ENCODE measurements around the gene ADRA1B. TPM values are rescaled to one million over a fixed set of nuclear protein-coding genes. Genes with fewer than 3 reads are reported as not detected.

ADRA1B gene
- total and polyA plus RNA-seq, 2 donors (not counting 3 experiments of a cell fraction or from before 2014, with no cell fraction given) = 0.77 TPM; not detected in 1

DNA sequence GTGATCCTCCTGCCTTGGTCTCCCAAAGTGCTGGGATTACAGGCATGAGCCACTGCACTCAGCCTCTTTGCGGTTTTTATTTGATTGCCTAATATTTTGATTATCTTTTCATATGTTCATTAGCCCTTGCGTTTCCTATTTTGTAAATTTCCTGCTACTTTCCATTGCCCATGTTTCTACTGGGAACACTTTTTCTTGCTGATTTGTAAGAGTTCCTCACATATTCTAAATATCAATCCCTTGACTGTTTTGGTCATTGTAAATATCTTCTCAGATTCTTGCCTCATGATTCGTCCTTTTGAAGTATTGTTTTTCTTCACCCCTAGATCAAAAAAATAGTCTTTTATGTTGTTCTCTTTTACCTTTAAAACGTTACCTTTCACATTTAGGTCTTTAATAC is 54.8 kb downstream of the ADRA1B start:
- no TSS peak for BruUV-seq (replicated peaks)
- Histone ChIP-seq H3K4me3 (replicated peaks in 1 of 3; ENCODE audit: insufficient read depth in 1 of 3, low read depth in 1 of 3, low read length in 3 of 3) (no peak overlapping the region), H4K20me1 (replicated peaks; ENCODE audit: control insufficient read depth, extremely low read depth, insufficient read depth, low read length) (no peaks in the 10 kb centered on the region), H2AFZ (ENCODE audit: low read depth, low read length) (no peak overlapping the region), H3K27me3 (ENCODE audit: control insufficient read depth in 2 of 2, insufficient read depth in 2 of 2, low read length in 2 of 2) (peaks cover 22 to 39% of the 10 kb centered on the region in 2 experiments), H3K36me3 (ENCODE audit: control insufficient read depth in 2 of 2, extremely low read depth in 1 of 2, insufficient read depth in 2 of 2, low read length in 2 of 2) (no peaks in the 10 kb centered on the region), H3K9me1 (replicated peaks; ENCODE audit: control insufficient read depth, extremely low read depth, insufficient read depth, low read length) (no peaks in the 10 kb centered on the region), H3K27ac (ENCODE audit: insufficient read depth, low read depth, low read length) (no peak overlapping the region), H3K9ac (replicated peaks; ENCODE audit: extremely low read depth, insufficient read depth, low read length) (no peak overlapping the region), H3K4me2 (ENCODE audit: insufficient read depth, low read length) (no peak overlapping the region), H3K79me2 (ENCODE audit: control insufficient read depth, insufficient read depth, low read length) (no peaks in the 10 kb centered on the region), H3K4me1 (ENCODE audit: control insufficient read depth, extremely low read depth, insufficient read depth, low read length) (peaks cover 12% of the 10 kb centered on the region), H3K9me3 (replicated peaks; ENCODE audit: control insufficient read depth, insufficient read depth, low read length) (no peaks in the 10 kb centered on the region)
- dilution Hi-C loops (cut with MboI; ENCODE audit: extremely low pct_ligation_motif_present, low sequenced_read_pairs) (no loop called here), intact Hi-C loops (cut with micrococcal nuclease) (no loop called here)
- FAIRE-seq = no peak
- ChIA-PET POLR2A (no interaction called here), CTCF (no interaction called here)
- DNase-seq (ENCODE audit: low read depth, low spot score) = no peak
- TF ChIP-seq POLR2A (IDR thresholded peaks at IDR 0.05; ENCODE audit: low read depth, low read length) (no peak), CTCF (IDR thresholded peaks at IDR 0.05; ENCODE audit: extremely low read depth in 1 of 2, insufficient read depth in 1 of 2, low read depth in 1 of 2, low read length in 2 of 2) (no peak), JUN (IDR thresholded peaks at IDR 0.05; ENCODE audit: borderline replicate concordance, insufficient read depth, insufficient read length, low read depth) (no peak), POLR2AphosphoS5 (IDR thresholded peaks at IDR 0.05; ENCODE audit: insufficient read depth, low read depth, low read length) (no peak), EZH2 (IDR thresholded peaks at IDR 0.05; ENCODE audit: borderline replicate concordance, low read depth, low read length, severe bottlenecking) (no peak), FOS (IDR thresholded peaks at IDR 0.05; ENCODE audit: borderline replicate concordance, insufficient read depth, low read length) (no peak), MYC (IDR thresholded peaks at IDR 0.05; ENCODE audit: low read depth, low read length) (no peak), MAX (IDR thresholded peaks at IDR 0.05; ENCODE audit: insufficient read depth, insufficient read length) (no peak), GATA2 (IDR thresholded peaks at IDR 0.05; ENCODE audit: insufficient read depth, insufficient read length, low read depth, low read length) (no peak)
